Vagina (tissue), 2 donors: Measurements from ENCODE around the gene MED12L.

Experiments
- POLR2A ChIP-seq, 2 donors: fragments of 450-650 bp; IDR thresholded peaks; one replicate each; pipeline ENCODE4 v1.6.1; 2017; ENCODE audit warnings: antibody characterized with exemption in 2 of 2, mild to moderate bottlenecking in 2 of 2, moderate library complexity in 2 of 2
- TF ChIP-seq, protein P1 (sequence below), 3 experiments: fragments of 450-650 bp in 2 of 3; fragments of 200-600 bp in 1 of 3; sonication (generic) in 1 of 3; IDR thresholded peaks; one replicate each; pipeline ENCODE4 v1.5.1; 2017 to 2019; ENCODE audit warnings: antibody characterized with exemption in 3 of 3, mild to moderate bottlenecking in 2 of 3, moderate library complexity in 2 of 3

DNA sequence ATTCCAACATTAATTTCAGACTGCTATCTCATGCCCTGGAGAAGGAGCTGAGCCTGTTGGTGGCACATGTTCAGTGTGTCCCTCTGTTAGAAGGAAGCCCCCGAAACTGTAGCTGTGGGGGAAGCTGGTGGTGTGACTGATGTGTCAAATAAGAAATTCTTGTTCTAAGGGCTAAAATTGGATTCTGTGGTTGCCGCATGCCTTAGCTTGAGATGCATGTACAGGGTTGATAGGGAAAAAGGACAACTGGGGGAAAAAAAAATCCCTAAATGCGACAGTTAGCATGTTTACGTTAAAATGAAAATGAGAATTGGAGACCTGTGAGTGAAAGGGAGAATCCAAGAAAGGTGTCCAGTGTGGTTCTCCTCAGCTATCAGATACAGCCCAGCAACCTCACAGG lies 58.6 kb downstream of the MED12L start:
- TF ChIP-seq, protein P1, sequence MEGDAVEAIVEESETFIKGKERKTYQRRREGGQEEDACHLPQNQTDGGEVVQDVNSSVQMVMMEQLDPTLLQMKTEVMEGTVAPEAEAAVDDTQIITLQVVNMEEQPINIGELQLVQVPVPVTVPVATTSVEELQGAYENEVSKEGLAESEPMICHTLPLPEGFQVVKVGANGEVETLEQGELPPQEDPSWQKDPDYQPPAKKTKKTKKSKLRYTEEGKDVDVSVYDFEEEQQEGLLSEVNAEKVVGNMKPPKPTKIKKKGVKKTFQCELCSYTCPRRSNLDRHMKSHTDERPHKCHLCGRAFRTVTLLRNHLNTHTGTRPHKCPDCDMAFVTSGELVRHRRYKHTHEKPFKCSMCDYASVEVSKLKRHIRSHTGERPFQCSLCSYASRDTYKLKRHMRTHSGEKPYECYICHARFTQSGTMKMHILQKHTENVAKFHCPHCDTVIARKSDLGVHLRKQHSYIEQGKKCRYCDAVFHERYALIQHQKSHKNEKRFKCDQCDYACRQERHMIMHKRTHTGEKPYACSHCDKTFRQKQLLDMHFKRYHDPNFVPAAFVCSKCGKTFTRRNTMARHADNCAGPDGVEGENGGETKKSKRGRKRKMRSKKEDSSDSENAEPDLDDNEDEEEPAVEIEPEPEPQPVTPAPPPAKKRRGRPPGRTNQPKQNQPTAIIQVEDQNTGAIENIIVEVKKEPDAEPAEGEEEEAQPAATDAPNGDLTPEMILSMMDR (IDR thresholded peaks at IDR 0.05), result no peak
- TF ChIP-seq POLR2A (IDR thresholded peaks at IDR 0.05), result no peak
